Measurements from ENCODE around the gene MAPK8IP3. TPM values are rescaled to one million over a fixed set of nuclear protein-coding genes. Genes with fewer than 3 reads are reported as not detected.
A peak's percentile ranks its signal among the peaks of the same experiment; 100 is the strongest.

The MAPK8IP3 gene
- total and polyA plus RNA-seq, 7 donors: 11.7 to 31.6 (median 22.6) TPM

DNA sequence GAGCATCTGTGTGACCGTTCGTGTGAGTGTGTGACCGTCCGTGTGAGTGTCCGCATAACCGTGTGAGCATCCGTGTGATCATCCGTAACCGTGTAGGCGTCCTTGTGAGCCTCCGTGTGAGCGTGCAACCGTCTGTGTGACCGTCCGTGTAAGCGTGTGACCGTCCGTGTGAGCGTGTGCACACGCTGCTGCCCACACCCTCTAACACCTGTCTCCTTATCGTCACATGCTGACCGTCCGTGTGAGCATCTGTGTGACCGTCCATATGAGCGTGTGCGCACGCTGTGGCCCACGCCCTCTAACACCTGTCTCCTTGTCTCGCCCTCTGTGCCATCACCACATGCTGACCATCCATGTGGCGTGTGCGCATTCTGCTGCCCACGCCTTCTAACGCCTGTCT, 34.2 kb downstream of the MAPK8IP3 start:
- 97% methylated on average over 33 of the region's 33 CpGs for WGBS, 3 donors
- intact Hi-C loops (cut with DNase I): no loop called here
- H3K36me3 ChIP-seq (ENCODE audit: insufficient read depth in 1 of 2, low read depth in 1 of 2): peaks cover 0 to 29% of the 10 kb centered on the region in 2 donors
- DNase-seq (no peak), ATAC-seq (no peak)
- H3K27ac ChIP-seq: no peak overlapping the region
- no peaks in the 10 kb centered on the region for H3K27me3 ChIP-seq (ENCODE audit: insufficient read depth in 3 of 3, low read length in 2 of 3)
- TF ChIP-seq, protein P1, sequence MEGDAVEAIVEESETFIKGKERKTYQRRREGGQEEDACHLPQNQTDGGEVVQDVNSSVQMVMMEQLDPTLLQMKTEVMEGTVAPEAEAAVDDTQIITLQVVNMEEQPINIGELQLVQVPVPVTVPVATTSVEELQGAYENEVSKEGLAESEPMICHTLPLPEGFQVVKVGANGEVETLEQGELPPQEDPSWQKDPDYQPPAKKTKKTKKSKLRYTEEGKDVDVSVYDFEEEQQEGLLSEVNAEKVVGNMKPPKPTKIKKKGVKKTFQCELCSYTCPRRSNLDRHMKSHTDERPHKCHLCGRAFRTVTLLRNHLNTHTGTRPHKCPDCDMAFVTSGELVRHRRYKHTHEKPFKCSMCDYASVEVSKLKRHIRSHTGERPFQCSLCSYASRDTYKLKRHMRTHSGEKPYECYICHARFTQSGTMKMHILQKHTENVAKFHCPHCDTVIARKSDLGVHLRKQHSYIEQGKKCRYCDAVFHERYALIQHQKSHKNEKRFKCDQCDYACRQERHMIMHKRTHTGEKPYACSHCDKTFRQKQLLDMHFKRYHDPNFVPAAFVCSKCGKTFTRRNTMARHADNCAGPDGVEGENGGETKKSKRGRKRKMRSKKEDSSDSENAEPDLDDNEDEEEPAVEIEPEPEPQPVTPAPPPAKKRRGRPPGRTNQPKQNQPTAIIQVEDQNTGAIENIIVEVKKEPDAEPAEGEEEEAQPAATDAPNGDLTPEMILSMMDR (IDR thresholded peaks at IDR 0.05): no peak
- H3K4me1 ChIP-seq: no peaks in the 10 kb centered on the region
- H3K4me3 ChIP-seq: no peak overlapping the region
- no peaks in the 10 kb centered on the region for H3K9me3 ChIP-seq

DNA sequence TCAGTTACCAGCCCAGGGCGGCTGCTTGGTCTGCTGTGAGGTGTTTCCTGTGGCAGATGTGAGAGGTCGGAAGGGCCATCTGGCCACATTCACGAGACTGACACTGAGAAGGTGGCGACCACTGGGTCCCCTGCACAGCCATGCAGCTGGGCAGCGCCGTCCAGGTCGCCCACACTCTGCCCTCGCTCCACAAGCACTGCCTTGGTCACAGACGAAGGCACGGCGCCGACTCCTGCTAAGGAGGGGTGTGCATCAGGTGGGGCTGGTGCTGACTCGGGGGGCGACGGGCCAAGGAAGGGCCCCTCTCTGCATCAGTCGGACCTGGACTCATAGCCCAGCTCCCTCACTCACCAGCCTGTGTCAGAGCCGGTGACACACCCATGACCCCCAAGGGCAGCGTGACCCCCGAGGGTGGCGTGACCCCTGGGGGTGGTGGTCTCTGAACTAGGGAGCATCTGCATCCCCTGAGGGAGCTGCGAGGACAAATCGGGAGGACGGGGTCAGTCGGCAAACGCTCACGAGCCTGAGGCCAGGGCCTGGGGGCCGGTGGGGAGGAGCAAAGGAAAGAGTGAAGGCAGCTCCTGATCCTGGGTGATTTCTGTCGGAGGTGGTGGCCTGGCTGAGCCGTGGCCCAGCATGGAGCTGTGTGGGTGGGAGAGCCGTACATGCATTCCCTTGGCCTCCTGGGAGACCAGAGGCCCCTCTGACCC, 34.9 kb downstream of the MAPK8IP3 start:
- Histone ChIP-seq H3K4me3 (no peak overlapping the region), H3K4me1 (no peaks in the 10 kb centered on the region), H3K9me3 (no peaks in the 10 kb centered on the region), H3K27ac (no peak overlapping the region), H3K27me3 (ENCODE audit: insufficient read depth in 3 of 3, low read length in 2 of 3) (no peaks in the 10 kb centered on the region), H3K36me3 (ENCODE audit: insufficient read depth in 1 of 2, low read depth in 1 of 2) (peaks cover 0 to 36% of the 10 kb centered on the region in 2 donors)
- TF ChIP-seq, protein P1 (IDR thresholded peaks at IDR 0.05): no peak
- DNase-seq: no peak
- 89 to 92% (median 89%) methylated on average over 28 to 30 of the region's 30 CpGs for WGBS, 3 donors
- intact Hi-C loops (cut with DNase I): no loop called here
- ATAC-seq: peak in 2 of 4 donors; percentile 10 to 27

DNA sequence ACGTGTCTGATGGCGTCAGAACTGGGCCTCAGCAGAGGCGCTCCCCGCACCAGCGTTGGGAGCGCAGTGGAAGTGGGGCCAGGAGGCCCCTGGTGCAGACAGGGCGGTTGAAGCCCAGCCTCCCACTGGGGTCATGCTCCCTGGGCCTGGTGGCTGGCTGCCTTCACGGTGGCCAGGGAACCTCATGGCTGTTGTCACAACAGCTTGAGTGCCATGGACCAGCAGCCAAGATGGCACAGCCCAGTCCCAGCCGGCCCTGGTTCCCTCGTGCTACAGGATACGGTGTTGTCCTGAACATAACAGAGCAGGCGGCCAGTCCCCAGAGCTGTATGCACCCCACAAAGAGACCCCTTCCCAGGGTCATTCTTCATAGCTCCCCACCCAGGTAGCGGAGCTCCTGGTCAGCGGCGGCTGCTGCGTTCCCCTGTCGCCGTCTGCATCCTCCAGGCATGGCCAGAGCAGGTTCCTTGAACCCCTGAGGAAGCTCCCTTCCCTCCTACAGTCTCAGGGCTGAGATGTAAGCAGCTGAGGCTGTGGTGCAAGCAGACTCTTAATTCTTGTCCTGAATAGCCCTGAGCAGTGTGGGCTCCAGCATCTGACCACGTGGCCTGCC, 35.7 kb downstream of the MAPK8IP3 start:
- H3K9me3 ChIP-seq: no peaks in the 10 kb centered on the region
- H3K27ac ChIP-seq: no peak overlapping the region
- H3K4me1 ChIP-seq: no peaks in the 10 kb centered on the region
- peaks cover 0 to 43% of the 10 kb centered on the region in 2 donors for H3K36me3 ChIP-seq (ENCODE audit: insufficient read depth in 1 of 2, low read depth in 1 of 2)
- no peaks in the 10 kb centered on the region for H3K27me3 ChIP-seq (ENCODE audit: insufficient read depth in 3 of 3, low read length in 2 of 3)
- ATAC-seq (peak in 2 of 4 donors; percentile 10 to 14), DNase-seq (no peak)
- intact Hi-C loops (cut with DNase I): no loop called here
- H3K4me3 ChIP-seq: no peak overlapping the region
- TF ChIP-seq, protein P1 (IDR thresholded peaks at IDR 0.05): no peak
- 88 to 94% (median 91%) methylated on average over 19 of the region's 19 CpGs for WGBS, 3 donors

DNA sequence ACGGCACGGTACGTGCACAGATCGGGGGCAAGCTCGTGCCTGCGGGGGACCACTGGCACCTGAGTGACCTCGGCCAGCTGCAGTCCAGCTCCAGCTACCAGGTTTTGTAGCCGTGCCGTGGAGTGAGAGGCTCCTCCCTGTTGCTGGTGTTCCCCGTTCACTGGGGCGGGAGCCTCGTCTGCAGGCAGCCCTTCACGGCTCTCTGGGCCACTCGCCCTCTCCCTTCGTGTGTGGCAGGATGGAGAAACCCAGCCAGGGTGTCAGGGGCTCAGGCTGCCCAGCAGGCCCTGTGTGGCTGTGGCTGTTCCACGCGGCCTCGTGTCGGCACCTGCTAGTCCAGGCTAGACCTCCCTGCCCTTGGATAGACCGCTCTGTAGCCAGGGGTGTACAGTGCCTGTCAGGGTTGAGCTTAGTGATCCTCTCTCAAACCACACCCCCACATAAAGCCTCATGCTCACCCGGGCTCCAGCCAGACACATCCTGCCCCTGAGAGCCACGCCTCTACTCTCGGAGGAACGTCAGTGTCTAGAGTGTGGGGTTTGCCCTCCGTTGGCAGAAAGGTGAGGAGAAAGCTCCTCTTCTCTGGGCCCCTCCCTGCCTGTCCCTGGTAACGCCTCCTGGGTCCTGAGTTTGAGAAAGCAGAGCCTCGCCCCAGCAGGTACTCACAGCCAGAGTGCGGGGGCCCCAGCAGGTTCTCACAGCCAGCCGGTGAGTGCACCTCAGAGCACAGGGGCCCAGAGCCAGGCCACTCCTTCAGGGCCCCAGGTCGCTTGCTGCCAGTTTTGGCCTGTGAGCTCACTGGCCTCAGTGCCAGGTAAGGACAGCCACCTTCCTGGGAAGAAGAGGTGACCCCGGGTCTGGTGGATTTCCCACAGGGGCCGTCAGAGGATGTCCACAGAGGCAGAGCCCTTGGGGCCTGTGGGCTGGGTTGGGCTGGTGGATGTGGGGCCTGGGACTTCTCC, 37.7 kb downstream of the MAPK8IP3 start:
- no peak for ATAC-seq
- Histone ChIP-seq H3K4me1 (no peaks in the 10 kb centered on the region), H3K36me3 (ENCODE audit: insufficient read depth in 1 of 2, low read depth in 1 of 2) (peaks cover 0 to 63% of the 10 kb centered on the region in 2 donors), H3K27me3 (ENCODE audit: insufficient read depth in 3 of 3, low read length in 2 of 3) (no peaks in the 10 kb centered on the region), H3K4me3 (no peak overlapping the region), H3K9me3 (no peaks in the 10 kb centered on the region), H3K27ac (no peak overlapping the region)
- no peak for DNase-seq
- TF ChIP-seq, protein P1 (IDR thresholded peaks at IDR 0.05): no peak
- WGBS, 3 donors: 90% methylated on average over 32 of the region's 32 CpGs
- intact Hi-C loops (cut with DNase I): no loop called here

All from psoas muscle (tissue), 8 donors.